Left cardiac atrium (tissue), 4 donors: ENCODE measurements around the gene VPS45. TPM values are rescaled to one million over a fixed set of nuclear protein-coding genes. Genes with fewer than 3 reads are reported as not detected.

Source experiments
- ATAC-seq, 2 donors: fragments of 200-7000 bp; cut with Tn5 transposase; one replicate each; pipeline ENCODE4 v1.9.1; 2020; ENCODE audit warnings: mild to moderate bottlenecking in 2 of 2, moderate library complexity in 2 of 2
- DNase-seq: peaks from one replicate; pipeline ENCODE4 v3.0.0-alpha.2; 2020
- intact Hi-C, 2 donors: fragments of 100-400 bp; cut with DNase I; formaldehyde crosslinking; loops; one replicate each; pipeline versions ENCODE4 v1.14.1 to v1.15.1; 2022 to 2023
- total RNA-seq, 2 donors: library from RNA; stranded (reverse); fragmentation: NEBNext Ultra II Directional; extraction: Animal tissue kit (Norgen Biotek cat#: 25700); gene quantifications; one replicate each; pipeline ENCODE4 v1.2.1, GENCODE V29; 2021
- donor health status: DM: no; HTN: yes; CAD: no.
- donor health status: DM: no; HTN: yes; CAD: no; lungs with severe emphysema.
- donor health status: DM: yes; HTN: yes; CAD: no.
- donor health status: Dilated cardiomyopathy.

Gene VPS45
- total RNA-seq, 2 donors from 2014 or later, result 39.3 to 40.2 TPM

DNA sequence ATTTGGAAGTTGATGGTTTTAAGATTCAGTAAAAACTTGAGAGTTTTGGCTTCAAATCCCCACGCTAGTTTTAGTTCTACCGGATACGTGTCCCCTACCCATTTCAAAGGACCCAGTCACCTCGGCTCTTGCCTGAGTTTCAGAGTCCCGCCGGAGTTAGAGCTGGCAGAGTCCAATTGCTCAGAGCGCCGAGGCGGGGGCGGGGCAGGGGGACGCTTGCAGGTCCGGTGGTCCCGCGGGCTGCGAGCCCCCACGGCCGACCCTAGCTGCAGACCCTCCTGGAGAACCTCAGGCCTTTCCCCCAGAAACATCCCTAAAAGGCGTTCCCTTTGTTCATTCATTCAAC lies 765 bp upstream of the VPS45 start:
- ATAC-seq, result peak; percentile 45 to 68
- intact Hi-C loops, result loop anchor here in 1 of 2 donors (10.0 kb wide), 1 partner anchor 52 kb away; the partner anchor contains the start of gene OTUD7B
- peak; percentile 66 for DNase-seq

DNA sequence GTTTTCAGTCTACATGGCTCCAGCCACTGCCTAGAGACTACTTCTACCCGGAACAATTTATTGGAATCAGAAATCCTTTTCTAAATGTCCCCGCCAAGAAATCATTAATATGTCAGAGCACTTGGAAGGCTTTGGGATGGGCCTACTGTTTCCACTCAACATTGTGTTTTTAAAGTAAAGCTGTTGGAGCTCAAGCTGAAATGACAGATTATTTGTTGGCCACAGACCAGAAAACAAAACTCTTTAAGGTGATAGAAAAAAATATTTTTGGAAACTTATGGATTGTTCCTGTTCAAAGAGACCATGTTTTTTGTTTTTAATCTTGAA lies 496 bp downstream of the VPS45 start:
- intact Hi-C loops, result loop anchor here in 1 of 2 donors (10.0 kb wide), 1 partner anchor 53 kb away; the partner anchor contains the start of gene OTUD7B

DNA sequence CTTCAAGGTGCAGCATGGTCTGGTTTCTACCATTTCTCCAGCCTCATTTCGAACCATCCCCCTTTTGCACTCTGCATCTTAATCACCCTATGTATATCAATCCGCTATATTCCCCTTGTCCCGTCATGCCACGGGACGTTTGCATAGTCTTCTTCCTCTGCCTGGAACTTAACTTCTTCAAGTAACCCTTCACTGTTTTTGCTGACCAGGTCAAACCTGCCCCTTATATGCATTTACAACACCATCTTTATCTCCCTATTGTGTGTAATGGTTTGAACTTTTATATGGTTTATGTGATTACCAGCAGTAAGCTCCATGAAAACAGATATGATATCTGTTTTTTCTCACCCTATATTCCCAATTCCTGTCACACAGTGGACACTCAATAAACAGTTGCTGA lies 2.3 kb downstream of the VPS45 start:
- DNase-seq (no peak), ATAC-seq (no peak)
- intact Hi-C loops, result loop anchor here (5.0 to 10.0 kb wide), 2 partner anchors 55 to 97 kb away; partner anchors contain the start of gene OTUD7B (in 1 of the 2)

More for the DNA sequence above, 496 bp downstream of the VPS45 start:
- ATAC-seq, result no peak
- DNase-seq, result no peak

- intact Hi-C loops, result loop anchor here (5.0 kb wide), 1 partner anchor 94 kb away; no protein-coding TSS in a partner anchor
- DNase-seq (no peak), ATAC-seq (peak; percentile 41 to 59)
Measured at GRCh38 chr1:150072959-150073358, 5.4 kb downstream of the VPS45 start.

DNA sequence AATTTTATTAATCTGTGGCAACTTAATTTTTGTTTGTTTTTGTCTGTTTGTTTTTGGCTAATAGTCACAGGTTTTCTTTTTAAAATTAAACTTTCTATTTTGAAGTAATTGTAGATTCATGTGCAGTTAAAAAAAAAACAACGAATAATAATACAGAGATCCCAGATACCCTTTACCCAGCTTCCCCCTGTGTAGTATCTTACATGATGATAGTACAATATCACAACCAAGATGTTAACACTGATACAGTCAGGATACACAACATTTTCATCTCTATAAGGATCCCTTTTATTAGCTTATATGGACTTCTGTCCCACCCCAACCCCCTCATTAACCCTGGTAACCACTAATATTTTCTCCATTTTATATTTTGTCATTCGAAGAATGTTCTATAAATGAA lies 5.9 kb downstream of the VPS45 start:
- DNase-seq (no peak), ATAC-seq (no peak)
- intact Hi-C loops, result loop anchor here (5.0 kb wide), 1 partner anchor 94 kb away; no protein-coding TSS in a partner anchor

DNA sequence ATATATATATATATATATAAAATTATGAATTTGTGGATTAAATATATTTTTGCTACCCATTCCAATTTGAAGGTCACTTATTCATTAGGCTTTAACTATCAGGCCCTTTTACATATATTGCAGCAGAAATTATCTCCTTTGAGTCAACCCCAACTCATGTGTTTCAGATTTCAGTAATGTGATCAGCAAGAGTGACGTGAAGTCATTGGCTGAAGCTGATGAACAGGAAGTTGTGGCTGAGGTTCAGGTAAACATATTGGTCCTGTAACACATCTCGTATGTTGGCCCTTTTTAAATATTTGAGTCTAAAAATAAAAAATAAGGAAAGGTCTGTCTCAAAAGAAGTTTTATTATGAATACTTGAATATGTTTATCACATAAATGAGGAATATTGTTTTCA lies 8.5 kb downstream of the VPS45 start:
- intact Hi-C loops, result no loop called here
- no peak for ATAC-seq
- DNase-seq, result no peak

DNA sequence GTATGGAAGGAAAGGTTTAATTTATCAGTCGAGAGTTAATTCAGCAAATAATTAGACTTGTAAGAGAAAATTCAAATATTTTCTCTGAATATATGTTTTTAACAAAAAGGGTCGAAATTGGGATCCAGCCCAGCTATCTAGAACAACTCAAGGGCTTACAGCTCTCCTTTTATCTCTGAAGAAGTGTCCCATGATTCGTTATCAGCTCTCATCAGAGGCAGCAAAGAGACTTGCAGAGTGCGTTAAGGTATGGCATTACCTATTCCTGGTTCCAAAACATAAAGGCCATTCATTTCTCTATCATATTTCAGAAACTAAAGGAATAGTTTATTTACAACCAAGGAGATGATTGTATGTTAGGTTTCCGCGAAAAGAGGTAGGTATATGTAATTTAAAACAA lies 9.4 kb downstream of the VPS45 start:
- intact Hi-C loops, result no loop called here
- ATAC-seq (no peak), DNase-seq (no peak)

DNA sequence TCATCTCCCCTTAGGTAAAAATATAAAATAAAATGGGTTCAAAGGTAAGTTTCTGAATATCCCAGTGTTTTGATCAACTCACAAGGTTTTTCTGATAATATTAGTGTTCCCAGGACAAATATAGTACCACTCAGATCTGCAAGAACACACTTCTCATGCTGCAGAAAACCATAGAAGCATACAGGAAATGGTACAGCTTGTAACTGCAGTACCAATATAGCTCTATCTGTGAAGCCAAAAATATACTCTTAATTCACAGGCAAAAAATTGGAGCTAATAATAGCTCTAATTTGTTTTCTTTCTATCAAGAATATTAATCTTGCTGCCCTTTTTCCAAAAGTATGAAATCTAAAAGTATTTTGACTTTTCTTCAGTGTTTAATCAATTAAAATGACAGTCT lies 13.2 kb downstream of the VPS45 start:
- intact Hi-C loops, result no loop called here

GRCh38 chr1:150082494-150082893 lies 14.9 kb downstream of the VPS45 start:
- DNase-seq (no peak), ATAC-seq (no peak)
- intact Hi-C loops, result no loop called here

More for the DNA sequence above, 13.2 kb downstream of the VPS45 start:
- no peak for ATAC-seq
- DNase-seq, result no peak

GRCh38 chr1:150083907-150084306 lies 16.3 kb downstream of the VPS45 start:
- intact Hi-C loops, result no loop called here
- ATAC-seq (no peak), DNase-seq (no peak)

- intact Hi-C loops, result no loop called here
- ATAC-seq, result no peak
- no peak for DNase-seq
Measured at GRCh38 chr1:150085406-150085805, 17.8 kb downstream of the VPS45 start.

DNA sequence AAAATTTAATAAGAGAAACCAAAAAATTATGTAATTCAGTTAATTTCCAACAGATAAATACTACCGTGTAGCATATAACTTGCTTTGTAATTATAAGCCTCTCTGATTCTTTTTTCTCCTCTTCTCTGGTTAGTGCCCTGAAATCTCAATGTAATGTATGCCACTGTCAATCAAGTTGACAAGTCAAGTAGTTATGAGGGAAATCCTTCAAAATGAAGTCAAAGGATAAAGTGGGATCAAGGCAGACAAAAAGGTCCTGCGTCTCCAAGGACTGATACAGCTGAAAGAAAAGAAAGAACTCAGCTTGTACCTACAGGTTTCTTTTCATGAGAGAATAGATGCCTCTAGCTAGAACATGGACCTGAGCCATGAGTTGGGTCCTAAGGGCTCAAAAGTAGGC lies 19.8 kb downstream of the VPS45 start:
- ATAC-seq (no peak), DNase-seq (no peak)
- intact Hi-C loops, result no loop called here

DNA sequence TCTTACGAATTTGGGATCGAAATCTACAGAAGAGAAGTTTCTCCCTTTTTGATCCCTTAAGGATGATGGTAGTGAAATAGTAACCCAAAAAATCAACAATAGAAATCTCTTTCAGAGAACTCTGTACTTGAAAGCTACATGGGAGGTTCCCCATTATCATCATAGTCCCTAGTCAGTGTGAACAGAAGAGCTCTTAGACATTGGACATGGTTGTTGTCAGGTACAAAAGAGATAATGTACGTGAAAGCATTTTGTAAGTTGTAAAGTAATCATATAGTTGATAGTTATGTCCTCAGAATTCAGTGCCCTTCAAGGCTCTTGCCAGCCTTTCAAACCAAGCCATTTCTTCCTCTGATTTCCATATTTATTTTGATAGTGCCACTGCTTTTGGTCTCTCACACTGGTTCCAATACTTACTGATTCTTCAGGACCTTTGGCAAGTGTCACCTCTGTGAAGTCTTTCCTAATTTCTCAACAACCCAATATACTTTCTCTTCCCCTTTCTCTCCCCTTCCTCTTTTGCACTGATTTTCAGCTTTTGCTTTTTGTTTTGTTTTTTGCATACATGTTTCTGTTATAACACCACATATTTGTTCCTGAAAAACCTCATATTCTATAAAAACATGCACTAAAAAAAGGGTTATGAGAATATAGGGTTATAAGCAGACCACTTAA lies 22.4 kb downstream of the VPS45 start:
- intact Hi-C loops, result no loop called here

GRCh38 chr1:150092180-150092791 lies 24.7 kb downstream of the VPS45 start:
- intact Hi-C loops, result no loop called here
- no peak for ATAC-seq
- no peak for DNase-seq

More for the DNA sequence above, 22.4 kb downstream of the VPS45 start:
- no peak for ATAC-seq
- no peak for DNase-seq

DNA sequence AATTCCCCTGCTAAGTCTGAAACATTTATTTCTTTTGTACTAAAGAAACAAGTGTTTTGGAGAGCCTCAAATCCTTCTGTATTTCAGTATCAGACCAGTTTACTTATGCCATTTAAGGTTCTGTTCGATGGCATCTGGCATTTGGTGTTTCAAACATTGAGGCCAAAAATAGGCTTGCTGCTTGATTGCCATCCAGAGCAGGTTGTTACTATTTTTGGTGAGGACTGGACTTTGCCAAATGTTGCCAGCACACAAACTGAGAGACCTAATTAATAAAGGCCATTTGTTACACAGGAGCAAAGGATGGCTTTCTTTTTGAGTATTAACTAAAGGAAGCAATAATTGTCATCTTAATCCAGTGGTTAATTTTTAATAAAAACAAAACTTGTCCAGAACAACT lies 26.2 kb downstream of the VPS45 start:
- DNase-seq (no peak), ATAC-seq (peak in 1 of 2 donors; percentile 72)
- intact Hi-C loops, result no loop called here

GRCh38 chr1:150094734-150095265 lies 27.2 kb downstream of the VPS45 start:
- intact Hi-C loops, result no loop called here
- ATAC-seq (no peak), DNase-seq (no peak)

- intact Hi-C loops, result no loop called here
- DNase-seq, result no peak
- no peak for ATAC-seq
Measured at GRCh38 chr1:150102986-150103385, 35.4 kb downstream of the VPS45 start.

- ATAC-seq, result no peak
- intact Hi-C loops, result no loop called here
- DNase-seq, result no peak
Measured at GRCh38 chr1:150106341-150106740, 38.8 kb downstream of the VPS45 start.

DNA sequence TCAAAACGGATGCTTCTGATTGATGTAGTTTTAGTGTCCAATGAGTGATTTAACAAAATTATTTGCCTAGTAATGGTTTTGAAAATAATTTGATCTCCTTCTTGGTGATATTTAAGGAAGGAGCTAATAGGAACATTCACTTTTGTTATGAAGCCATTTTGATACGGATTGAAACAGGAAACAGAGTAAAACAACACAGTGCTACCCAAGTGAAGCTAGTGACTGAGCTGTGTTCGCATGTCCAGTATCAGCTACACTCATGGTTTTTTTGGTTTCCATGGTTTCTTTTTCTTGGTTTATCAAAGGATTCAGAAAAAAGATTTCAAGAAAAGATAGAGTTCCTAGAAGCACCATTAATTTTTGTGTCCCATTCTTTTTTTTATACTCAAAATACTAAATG lies 42.0 kb downstream of the VPS45 start:
- no peak for ATAC-seq
- intact Hi-C loops, result no loop called here
- DNase-seq, result no peak

DNA sequence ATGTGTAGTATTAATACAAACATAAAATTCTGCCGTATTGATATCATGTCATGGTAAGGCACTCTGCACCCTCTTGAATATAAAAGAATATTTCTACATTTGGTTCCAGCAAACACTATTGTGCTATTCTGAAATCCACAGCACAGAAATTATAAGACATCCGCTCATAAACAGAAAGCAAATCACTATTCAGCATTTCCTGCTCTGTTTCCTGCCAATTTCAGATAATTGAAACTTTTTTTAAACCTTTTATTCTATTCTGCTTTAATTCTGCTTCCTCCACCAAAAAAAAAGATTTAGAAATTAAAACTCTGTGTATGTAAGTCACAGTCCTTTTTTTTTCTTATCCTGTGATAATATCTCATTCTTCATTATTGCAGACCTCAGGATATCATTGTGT lies 42.5 kb downstream of the VPS45 start:
- ATAC-seq (no peak), DNase-seq (no peak)
- intact Hi-C loops, result no loop called here

DNA sequence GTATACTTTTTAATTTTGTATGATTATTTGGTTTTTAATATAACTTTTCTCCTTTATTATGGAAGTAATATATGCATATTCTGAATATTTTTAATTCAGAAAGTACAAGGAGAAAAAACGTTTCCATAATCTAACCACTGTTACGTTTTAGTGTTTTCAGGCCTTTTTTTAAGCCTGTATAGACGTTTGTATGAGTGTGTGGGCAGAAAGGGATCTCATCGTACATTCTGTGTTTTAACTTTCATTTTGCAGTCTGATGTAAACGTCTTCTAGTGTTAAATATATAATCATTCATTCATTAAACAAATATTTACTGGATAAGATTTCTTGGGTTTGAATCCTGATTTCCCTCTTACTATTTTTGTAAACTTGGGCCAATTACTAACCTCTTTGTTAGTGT lies 44.1 kb downstream of the VPS45 start:
- intact Hi-C loops, result no loop called here
- ATAC-seq, result no peak
- DNase-seq, result no peak
